ENCODE measurements around the gene AMBRA1.

- TF ChIP-seq TAF1 (IDR thresholded peaks at IDR 0.05; ENCODE audit: low read depth), result no peak
- TF ChIP-seq, protein P1, sequence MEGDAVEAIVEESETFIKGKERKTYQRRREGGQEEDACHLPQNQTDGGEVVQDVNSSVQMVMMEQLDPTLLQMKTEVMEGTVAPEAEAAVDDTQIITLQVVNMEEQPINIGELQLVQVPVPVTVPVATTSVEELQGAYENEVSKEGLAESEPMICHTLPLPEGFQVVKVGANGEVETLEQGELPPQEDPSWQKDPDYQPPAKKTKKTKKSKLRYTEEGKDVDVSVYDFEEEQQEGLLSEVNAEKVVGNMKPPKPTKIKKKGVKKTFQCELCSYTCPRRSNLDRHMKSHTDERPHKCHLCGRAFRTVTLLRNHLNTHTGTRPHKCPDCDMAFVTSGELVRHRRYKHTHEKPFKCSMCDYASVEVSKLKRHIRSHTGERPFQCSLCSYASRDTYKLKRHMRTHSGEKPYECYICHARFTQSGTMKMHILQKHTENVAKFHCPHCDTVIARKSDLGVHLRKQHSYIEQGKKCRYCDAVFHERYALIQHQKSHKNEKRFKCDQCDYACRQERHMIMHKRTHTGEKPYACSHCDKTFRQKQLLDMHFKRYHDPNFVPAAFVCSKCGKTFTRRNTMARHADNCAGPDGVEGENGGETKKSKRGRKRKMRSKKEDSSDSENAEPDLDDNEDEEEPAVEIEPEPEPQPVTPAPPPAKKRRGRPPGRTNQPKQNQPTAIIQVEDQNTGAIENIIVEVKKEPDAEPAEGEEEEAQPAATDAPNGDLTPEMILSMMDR (IDR thresholded peaks at IDR 0.05; ENCODE audit: poor library complexity, severe bottlenecking), result no peak
- TF ChIP-seq, protein P2, sequence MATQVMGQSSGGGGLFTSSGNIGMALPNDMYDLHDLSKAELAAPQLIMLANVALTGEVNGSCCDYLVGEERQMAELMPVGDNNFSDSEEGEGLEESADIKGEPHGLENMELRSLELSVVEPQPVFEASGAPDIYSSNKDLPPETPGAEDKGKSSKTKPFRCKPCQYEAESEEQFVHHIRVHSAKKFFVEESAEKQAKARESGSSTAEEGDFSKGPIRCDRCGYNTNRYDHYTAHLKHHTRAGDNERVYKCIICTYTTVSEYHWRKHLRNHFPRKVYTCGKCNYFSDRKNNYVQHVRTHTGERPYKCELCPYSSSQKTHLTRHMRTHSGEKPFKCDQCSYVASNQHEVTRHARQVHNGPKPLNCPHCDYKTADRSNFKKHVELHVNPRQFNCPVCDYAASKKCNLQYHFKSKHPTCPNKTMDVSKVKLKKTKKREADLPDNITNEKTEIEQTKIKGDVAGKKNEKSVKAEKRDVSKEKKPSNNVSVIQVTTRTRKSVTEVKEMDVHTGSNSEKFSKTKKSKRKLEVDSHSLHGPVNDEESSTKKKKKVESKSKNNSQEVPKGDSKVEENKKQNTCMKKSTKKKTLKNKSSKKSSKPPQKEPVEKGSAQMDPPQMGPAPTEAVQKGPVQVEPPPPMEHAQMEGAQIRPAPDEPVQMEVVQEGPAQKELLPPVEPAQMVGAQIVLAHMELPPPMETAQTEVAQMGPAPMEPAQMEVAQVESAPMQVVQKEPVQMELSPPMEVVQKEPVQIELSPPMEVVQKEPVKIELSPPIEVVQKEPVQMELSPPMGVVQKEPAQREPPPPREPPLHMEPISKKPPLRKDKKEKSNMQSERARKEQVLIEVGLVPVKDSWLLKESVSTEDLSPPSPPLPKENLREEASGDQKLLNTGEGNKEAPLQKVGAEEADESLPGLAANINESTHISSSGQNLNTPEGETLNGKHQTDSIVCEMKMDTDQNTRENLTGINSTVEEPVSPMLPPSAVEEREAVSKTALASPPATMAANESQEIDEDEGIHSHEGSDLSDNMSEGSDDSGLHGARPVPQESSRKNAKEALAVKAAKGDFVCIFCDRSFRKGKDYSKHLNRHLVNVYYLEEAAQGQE (IDR thresholded peaks at IDR 0.05; ENCODE audit: borderline replicate concordance), result no peak
- TF ChIP-seq POLR2AphosphoS5 (IDR thresholded peaks at IDR 0.05), result no peak
- no peak for TF ChIP-seq MXI1 (conservative IDR thresholded peaks at IDR 0.05; ENCODE audit: poor library complexity, severe bottlenecking)
- TF ChIP-seq EP300 (conservative IDR thresholded peaks at IDR 0.05; ENCODE audit: poor library complexity, severe bottlenecking), result no peak
Observed at GRCh38 chr11:46484101-46484500, 109.7 kb downstream of the AMBRA1 start.

Data from neural cell (in vitro differentiated cells).